GM12891 (cell line): ENCODE measurements around the gene HSPA1A.
"Not testable (repeated sequence)": the region's sequence is repeated elsewhere in the genome, so short reads cannot be mapped to it uniquely, and the experiment has no call there.

Experiments
- DNase-seq: peaks from one replicate; pipeline ENCODE4 v3.0.0; 2011; ENCODE audit warnings: low spot score; ENCODE audit not compliant: insufficient read length
- FAIRE-seq: peaks from 2 replicates; lab custom pipeline; 2011; peaks lifted over from hg19 to GRCh38; lab: Jason Lieb, UNC
- PAX5 ChIP-seq: IDR thresholded peaks from 2 replicates; pipeline ENCODE4 v1.6.1; 2011; ENCODE audit warnings: low read length, moderate library complexity, mild to moderate bottlenecking; ENCODE audit not compliant: insufficient read depth, severe bottlenecking
- POLR2A ChIP-seq: IDR thresholded peaks from 2 replicates; pipeline ENCODE4 v1.6.1; 2011; ENCODE audit warnings: low read depth, low read length, control low read depth
- POLR2AphosphoS5 ChIP-seq: IDR thresholded peaks from 2 replicates; pipeline ENCODE4 v1.6.1; 2011; ENCODE audit warnings: low read depth, low read length, control low read depth
- POU2F2 ChIP-seq: IDR thresholded peaks from 2 replicates; pipeline ENCODE4 v1.6.1; 2011; ENCODE audit warnings: low read depth, mild to moderate bottlenecking, control low read depth, low read length, moderate library complexity
- SPI1 ChIP-seq: IDR thresholded peaks from 2 replicates; pipeline ENCODE4 v1.6.1; 2011; ENCODE audit warnings: low read depth, low read length, control low read depth
- TAF1 ChIP-seq: IDR thresholded peaks from 2 replicates; pipeline ENCODE4 v1.6.1; 2011; ENCODE audit warnings: low read depth, low read length, control low read depth

HSPA1A gene

DNA sequence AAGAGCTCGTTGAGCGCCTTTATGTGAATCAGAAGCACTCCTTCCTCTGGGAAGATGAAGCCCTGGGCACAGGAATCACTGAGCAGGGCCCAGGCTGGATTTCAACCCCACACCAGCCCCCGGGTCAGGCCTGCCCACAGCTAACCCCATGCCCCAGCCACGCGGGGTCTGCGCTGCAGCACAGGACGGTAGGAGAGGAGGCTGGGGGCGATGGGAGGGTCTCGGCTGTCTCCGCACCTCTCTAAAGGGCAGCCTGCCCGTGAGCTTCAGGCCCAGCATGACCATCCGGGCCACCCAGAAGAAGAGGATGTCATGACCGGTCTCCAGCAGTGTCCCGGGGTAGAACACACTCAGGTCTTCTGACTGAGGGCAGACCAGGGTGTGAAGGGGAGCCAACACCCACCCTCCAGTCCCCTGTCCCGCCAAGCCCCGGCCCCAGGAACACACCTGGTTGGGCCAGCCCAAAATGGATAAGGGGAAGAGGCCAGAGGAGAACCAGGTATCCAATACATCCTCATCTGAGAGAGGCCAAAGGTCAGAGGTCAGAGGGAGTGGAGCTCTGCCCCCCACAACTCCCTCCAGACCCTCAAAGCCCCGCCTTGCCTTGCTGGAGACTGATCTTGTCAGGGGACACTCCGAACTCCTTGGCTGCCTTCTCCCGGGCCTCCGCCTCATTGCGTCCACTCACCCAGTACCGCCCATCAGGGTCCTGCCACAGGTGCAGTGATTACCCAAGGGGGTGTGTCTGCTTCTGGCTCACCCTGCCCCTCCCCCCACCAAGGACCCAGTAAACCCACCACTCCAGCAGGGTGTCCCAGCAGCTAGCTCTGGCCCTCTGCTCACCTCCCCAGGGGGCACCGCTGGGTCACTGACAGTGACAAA lies 33.9 kb upstream of the HSPA1A start:
- DNase-seq = no peak
- FAIRE-seq = no peak
- TF ChIP-seq POLR2AphosphoS5 (no peak), PAX5 (no peak), POLR2A (no peak), TAF1 (no peak), SPI1 (no peak), POU2F2 (no peak)

DNA sequence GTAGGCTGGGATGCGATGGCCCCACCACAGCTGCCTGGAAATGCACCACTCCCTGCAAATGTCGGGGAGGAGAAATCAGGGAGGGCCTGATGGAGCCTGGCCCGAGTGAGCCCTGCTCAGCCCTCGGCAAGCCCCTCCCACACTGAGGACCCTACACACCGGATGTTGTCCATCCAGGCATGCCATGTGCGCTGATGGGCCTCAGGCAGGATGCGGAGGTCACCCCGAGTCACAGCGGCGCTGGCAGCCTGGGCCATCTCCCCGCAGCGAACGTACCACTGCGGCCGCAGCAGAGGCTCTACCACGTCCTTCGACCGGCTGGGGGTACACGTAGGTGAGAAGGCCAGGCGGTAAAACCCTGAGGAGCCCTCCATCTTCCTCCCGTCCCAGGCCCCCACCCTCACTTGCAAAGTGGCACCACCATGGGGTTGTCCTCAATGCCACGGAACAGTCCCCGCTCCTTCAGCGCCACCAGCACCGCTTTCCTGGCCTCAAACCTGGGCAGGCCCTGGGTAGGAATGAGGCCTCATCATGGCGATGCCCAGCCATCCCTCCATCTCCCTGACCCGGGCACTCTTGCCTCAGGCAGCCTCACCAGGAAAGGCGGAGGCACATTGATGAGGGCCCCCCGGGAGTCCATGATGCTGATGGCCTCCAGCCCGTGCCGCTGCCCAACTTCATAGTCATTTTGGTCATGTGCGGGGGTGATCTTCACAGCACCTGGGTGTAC lies 33.1 kb upstream of the HSPA1A start:
- TF ChIP-seq POU2F2 = no peak
- no peak for TF ChIP-seq POLR2A
- no peak for TF ChIP-seq POLR2AphosphoS5
- TF ChIP-seq TAF1 = no peak
- no peak for TF ChIP-seq PAX5
- no peak for TF ChIP-seq SPI1
- DNase-seq = no peak
- no peak for FAIRE-seq

DNA sequence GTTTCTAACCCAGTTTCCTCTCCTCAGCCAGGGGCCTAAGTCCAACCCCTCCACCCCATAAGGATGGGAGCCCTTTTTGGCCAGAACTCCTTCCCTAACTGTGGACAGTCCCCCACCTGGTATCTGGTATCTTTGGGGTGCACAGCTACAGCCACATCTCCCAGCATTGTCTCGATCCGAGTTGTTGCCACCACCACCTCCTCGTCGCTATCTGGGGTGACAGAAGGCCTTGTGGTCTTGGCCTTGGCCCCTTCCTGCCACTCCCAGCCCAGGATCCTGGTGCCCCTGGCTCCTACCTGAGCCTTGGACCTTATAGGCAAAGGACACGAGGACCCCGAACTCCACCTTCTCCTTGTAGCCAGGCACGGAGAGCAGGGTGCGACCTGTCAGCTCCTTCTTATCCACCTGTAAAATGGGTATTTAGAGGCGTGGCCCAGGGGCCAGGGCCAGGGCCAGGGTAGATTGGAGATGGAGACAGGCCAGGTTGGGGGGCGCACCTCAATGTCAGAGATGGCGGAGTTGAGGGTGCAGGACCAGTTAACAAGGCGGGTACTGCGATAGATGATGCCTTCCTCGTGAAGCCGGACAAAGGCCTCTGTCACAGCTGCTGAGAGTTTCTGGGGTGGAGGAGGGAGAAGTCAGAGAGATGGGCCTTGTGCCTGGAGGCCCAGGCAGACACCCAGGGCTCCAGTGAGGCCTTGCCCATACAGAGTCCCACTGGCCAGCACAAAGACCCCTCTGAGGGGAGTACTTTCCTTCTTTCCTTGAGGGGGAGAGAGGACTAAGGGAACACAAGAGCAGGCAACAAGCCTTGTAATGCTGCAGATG lies 31.0 kb upstream of the HSPA1A start:
- TF ChIP-seq POU2F2 = no peak
- TF ChIP-seq POLR2AphosphoS5 = no peak
- 0 out of 2 replicates have a peak, but pooled peaks have one; percentile 11 for TF ChIP-seq POLR2A
- no peak for TF ChIP-seq TAF1
- TF ChIP-seq SPI1 = no peak
- no peak for FAIRE-seq
- no peak for DNase-seq

DNA sequence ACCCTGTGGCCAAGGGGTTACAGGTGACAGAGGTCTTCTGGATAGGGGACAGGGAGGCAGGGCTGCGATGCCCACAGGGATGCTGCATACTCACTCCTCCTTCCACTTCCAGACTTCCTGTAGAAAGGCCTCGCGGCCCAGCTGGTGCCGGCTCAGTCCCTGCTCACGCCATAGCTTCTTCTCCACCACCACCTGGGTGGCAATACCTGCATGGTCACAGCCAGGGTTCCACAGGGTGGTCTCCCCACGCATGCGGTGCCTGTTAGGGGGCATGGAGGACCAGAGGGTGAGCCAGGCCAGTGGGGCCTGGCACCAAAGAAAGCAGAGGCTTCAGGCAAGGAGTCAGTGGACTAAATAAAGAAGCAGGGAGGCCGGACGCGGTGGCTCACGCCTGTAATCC lies 29.9 kb upstream of the HSPA1A start:
- no peak for FAIRE-seq
- no peak for DNase-seq
- TF ChIP-seq POLR2A (no peak), POLR2AphosphoS5 (no peak), SPI1 (no peak), PAX5 (no peak), POU2F2 (no peak), TAF1 (no peak)

DNA sequence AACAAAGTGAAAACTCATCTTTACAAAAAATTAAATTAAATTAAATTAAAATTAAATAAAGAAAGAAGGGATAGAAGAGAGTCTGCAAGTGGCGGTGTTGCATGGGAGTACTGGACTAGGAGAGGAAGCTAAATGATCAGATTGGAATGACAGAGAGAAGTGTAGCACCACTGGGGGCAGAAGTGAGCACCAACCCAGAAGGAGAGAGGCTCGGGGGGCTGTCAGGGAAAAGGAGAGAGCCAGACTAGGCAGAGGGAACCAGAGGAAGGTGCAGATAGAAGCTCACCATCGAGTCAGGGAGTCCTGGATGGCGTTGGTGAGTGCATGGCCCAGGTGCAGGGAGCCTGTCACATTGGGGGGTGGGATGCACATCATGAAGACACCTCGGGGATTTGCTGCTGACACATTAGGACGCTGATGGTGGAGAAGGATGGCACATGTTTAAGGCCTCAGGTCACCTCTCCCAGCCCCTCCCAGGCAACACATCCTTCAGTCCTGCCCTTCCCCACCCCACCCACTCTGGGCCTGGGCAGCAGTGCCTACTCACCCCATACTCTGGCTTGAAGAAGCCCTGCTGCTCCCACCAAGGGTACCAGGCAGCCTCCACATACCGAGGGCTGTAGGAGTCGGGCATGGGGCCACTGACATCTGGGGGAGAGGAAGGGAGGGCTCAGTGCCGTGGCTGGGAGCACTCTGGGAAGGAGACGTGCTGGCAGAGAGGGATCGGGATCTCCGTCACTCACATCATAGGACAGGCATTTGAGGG lies 23.8 kb upstream of the HSPA1A start:
- DNase-seq (no peak), FAIRE-seq (no peak)
- TF ChIP-seq TAF1 (no peak), POLR2AphosphoS5 (no peak), POU2F2 (no peak), POLR2A (no peak), SPI1 (no peak), PAX5 (no peak)

DNA sequence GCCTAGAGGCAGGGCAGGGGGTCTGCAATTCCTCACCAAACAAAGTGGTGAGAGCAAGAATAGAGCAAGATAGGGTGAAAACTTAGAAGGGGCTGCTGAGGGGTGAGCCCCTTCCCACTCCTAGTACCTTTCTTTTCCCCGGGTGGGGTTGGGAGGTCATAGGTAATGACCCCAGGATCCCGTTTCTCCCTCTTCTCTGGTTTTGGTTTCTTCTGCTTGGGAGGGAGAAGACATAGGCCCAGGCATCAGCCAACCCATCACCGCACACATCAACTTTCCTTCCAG lies 23.3 kb upstream of the HSPA1A start:
- no peak for FAIRE-seq
- no peak for TF ChIP-seq TAF1
- no peak for TF ChIP-seq SPI1
- TF ChIP-seq POLR2AphosphoS5 = no peak
- TF ChIP-seq PAX5 = no peak
- TF ChIP-seq POU2F2 = no peak
- TF ChIP-seq POLR2A = no peak
- no peak for DNase-seq

DNA sequence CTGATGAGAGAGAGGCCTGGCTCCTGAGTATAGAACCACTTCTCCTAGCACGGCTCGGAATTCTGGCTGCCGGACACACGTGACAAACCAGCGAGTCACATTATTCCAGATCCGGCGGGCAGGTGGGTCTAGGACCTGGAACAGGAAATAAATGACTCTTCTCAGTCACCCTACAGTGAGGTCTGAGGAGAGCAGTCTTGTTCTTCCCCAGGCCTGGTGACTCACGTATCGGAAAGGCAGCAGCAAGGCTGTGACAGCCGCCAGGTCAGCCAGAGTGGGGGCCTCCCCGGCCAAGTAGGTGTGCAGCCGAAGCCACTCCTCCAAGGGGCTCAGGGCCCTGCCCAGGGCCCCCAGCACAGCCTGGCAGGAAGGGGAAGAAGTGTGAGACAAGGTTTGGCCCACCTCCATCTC lies 22.6 kb upstream of the HSPA1A start:
- no peak for DNase-seq
- FAIRE-seq = no peak
- TF ChIP-seq POU2F2 (no peak), POLR2A (no peak), TAF1 (no peak), POLR2AphosphoS5 (no peak), SPI1 (no peak), PAX5 (no peak)

DNA sequence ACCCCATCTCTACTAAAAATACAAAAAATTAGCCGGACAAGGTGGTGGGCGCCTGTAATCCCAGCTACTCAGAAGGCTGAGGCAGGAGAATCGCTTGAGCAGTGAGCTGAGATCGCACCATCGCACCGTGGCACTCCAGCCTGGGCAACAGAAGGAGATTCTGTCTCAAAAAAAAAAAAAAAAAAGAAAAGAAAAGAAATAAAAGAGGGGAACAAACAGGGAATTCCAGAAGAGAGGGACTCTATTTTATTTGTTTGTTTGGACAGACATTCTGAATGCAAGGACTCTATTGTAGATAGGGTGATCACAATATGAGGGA lies 21.5 kb upstream of the HSPA1A start:
- FAIRE-seq, DNase-seq: not testable (repeated sequence)

DNA sequence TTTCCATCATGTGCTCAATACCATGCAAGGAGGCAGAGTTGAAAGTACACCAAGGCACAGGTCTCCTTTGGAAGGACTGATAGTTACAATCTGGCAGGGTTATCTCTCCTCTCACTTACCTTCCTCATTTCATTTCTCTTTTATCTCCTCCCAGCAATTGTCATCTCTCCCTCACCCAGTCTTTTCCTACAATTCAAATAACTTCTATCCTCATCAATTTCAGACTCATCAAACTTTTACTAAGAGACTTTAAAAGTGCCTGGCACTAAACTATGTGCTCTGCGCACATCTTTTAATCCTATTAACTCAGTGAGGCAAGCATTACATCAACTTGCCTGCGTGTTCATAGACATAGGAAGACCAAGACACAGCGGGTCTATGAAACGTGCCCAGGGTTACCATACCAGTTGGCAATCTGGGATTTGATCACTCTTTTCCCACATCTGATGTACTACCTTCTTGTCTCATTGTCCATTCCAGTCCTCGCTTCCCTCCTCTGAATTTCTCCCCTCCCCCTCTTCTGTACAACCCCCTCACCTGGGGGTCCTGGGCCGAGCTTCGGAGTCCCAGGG lies 21.0 kb upstream of the HSPA1A start:
- no peak for TF ChIP-seq PAX5
- TF ChIP-seq POLR2AphosphoS5 = no peak
- TF ChIP-seq POU2F2 = no peak
- TF ChIP-seq POLR2A = no peak
- TF ChIP-seq TAF1 = no peak
- TF ChIP-seq SPI1 = no peak
- DNase-seq = no peak
- peak; percentile 38 for FAIRE-seq
